Fibroblast of villous mesenchyme (primary cell): ENCODE data around the gene SFTPB. TPM values are rescaled to one million over a fixed set of nuclear protein-coding genes. Genes with fewer than 3 reads are reported as not detected.
A peak's percentile ranks its signal among the peaks of the same experiment; 100 is the strongest.
"Not testable (repeated sequence)": the region's sequence is repeated elsewhere in the genome, so short reads cannot be mapped to it uniquely, and the experiment has no call there.

ENCODE experiments used
- DNase-seq: peaks from one replicate; pipeline ENCODE4 v3.0.0-alpha.2; 2010; ENCODE audit warnings: low read depth
- H3K4me3 ChIP-seq: 2 replicates; pipeline ENCODE4 v1.5.1; 2011; ENCODE audit warnings: low read depth, mild to moderate bottlenecking, low read length
- total RNA-seq: library from RNA; depleted of rRNA; stranded (reverse); fragments of >200 nt; gene quantifications from 2 replicates; pipeline ENCODE4 v1.2.3, GENCODE V29; 2012
- TF ChIP-seq, protein P1 (sequence below): IDR thresholded peaks from 2 replicates; pipeline ENCODE4 v1.5.1; 2012; ENCODE audit warnings: low read depth, mild to moderate bottlenecking, low read length; ENCODE audit not compliant: insufficient read depth

The SFTPB gene
- total RNA-seq, 1 donor, result not detected

DNA sequence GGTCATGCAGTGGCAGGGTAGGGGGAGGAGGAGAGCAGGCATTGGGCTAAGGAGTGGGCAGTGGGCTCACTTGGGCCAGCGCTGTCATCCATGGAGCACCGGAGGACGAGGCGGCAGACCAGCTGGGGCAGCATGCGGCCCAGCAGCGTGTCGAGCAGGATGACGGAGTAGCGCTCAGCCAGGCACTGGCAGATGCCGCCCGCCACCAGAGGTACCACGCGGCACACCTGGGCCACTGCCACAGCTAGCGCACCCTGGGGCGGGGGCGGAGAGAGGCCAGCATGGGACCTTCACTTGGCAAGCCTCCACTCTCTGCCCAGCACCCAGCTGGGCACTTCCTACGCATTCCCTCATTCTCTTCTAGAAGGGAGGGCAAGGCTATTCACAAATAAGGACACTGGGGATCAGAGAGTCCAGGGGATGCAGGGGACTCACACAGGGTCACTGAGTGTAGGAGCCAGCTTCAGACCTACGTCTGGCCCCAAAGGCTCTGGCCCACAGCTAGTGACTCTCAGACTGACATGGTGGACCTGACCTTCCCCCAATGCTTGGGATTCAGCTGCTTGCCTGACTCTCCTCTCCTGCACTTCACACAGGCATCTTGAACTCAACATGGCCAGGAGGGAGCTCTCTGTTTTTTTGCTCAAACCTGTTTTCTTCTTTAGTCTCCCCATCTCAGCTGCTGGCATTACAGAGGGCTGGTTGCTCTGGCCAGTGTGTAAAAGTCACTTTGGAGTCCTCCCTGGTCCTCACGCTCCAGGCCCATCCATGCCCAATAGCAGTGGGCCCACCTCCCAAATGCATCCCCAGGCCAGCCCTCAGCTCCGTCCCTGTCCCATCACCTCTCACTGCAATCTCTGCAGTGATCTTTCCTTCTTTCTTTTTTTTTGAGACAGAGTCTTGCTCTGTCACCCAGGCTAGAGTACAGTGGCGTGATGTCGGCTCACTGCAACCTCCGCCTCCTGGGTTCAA is 4.1 kb downstream of the SFTPB start:
- no peak overlapping the region for H3K4me3 ChIP-seq
- no peak for DNase-seq
- TF ChIP-seq, protein P1, sequence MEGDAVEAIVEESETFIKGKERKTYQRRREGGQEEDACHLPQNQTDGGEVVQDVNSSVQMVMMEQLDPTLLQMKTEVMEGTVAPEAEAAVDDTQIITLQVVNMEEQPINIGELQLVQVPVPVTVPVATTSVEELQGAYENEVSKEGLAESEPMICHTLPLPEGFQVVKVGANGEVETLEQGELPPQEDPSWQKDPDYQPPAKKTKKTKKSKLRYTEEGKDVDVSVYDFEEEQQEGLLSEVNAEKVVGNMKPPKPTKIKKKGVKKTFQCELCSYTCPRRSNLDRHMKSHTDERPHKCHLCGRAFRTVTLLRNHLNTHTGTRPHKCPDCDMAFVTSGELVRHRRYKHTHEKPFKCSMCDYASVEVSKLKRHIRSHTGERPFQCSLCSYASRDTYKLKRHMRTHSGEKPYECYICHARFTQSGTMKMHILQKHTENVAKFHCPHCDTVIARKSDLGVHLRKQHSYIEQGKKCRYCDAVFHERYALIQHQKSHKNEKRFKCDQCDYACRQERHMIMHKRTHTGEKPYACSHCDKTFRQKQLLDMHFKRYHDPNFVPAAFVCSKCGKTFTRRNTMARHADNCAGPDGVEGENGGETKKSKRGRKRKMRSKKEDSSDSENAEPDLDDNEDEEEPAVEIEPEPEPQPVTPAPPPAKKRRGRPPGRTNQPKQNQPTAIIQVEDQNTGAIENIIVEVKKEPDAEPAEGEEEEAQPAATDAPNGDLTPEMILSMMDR, result no peak

DNA sequence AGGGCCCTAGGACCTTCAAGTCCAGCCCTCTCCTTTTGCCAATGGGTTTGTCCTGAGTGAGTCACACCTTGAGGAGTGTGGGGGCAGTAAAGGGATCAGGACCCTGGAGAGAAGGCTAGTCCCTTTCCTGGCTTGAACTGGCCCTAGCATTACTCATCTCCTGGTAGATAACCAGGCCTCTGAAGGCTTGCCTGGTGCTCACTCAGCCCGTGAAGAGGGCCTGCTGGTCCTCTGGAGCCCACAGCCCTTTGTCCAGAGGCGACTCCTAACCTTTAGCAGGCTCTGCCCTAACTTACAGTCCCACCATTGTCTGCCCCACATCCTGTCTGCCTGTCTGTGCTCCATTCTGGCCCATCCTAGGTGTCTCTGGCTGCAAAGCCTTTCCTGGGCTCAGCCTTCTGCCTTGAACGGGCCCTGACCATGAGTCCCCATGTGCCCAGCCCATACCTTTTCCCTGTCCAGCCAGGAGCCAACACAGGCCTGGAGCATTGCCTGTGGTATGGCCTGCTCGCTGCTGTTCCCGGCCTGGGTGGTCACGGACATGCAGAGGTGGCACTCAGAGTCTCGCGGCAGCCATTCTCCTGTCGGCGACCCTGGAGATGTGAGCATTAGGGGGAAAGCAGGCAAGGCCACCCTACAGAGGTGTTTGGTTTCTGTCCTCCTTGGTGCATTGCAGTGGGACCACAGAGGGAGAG is 5.0 kb downstream of the SFTPB start:
- TF ChIP-seq, protein P1, result no peak
- H3K4me3 ChIP-seq, result no peak overlapping the region
- DNase-seq, result peak; percentile 77

DNA sequence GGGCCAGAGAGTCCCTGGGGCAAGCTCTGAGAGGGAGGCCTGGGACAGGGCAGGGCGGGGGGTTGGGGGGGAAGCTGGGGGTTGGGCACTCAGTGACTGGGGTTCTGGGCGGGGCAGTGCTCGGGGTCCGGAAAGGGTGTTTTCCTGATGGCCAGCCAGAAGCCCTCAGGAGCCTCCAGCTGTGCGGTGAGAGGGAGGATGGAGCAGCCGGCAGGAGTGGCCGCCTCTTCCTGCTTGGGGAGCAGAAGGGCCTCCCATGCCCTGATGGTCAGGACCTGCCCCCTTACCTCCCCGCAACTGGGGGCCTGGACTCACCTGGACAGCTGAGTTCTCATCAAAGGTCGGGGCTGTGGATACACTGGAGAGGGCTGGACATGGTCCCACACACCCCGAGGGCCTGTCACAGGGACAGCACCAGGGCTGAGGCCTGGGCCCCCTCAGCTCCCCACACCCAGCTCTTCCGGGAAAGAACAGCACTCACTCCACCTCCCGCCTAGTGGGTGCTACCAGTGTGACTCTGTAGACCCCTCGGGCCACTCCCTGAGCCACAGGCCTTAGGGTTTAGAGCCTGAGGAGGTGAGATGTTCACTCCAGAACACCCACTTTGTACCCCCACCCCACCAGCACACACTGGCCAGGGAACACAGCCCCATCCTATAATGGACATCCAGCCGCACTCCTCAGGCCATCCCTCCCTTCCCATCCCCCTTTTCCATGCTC is 6.7 kb downstream of the SFTPB start:
- TF ChIP-seq, protein P1, result no peak
- no peak for DNase-seq
- H3K4me3 ChIP-seq, result no peak overlapping the region

DNA sequence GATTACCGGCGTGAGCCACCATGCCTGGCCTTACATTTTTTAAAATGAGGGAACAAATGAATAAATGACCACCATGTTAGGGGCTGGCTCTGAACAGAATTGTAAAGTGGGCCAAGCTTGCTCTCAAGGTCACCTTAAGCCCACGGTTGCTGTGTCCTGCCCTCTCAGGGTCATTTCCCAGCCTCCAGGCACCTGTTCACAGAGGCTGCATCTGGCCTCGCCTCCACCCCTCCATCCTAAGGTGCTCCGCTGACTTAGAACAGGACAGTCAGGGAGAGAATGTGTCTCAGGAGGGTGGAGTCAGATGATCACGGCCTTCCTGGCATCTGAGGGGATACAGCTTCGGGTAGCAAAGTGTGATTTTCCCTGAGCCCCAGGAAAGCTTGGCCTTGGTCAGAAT is 7.3 kb downstream of the SFTPB start:
- H3K4me3 ChIP-seq, result no peak overlapping the region
- DNase-seq, result no peak
- TF ChIP-seq, protein P1, result no peak

DNA sequence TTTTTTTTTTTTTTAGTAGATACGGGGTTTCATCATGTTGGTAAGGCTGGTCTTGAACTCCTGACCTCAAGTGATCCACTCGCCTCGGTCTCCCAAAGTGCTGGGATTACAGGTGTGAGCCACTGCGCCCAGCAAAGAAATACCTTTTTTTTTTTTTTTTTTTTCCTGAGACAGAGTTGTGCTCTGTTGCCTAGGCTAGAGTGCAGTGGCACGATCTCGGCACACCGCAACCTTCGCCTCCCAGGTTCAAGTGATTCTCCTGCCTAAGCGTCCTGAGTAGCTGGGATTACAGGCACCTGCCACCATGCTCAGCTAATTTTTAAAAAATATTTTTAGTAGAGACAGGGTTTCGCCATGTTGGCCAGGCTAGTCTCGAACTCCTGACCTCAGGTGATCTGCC is 7.7 kb downstream of the SFTPB start:
- not testable (repeated sequence) for H3K4me3 ChIP-seq, DNase-seq

DNA sequence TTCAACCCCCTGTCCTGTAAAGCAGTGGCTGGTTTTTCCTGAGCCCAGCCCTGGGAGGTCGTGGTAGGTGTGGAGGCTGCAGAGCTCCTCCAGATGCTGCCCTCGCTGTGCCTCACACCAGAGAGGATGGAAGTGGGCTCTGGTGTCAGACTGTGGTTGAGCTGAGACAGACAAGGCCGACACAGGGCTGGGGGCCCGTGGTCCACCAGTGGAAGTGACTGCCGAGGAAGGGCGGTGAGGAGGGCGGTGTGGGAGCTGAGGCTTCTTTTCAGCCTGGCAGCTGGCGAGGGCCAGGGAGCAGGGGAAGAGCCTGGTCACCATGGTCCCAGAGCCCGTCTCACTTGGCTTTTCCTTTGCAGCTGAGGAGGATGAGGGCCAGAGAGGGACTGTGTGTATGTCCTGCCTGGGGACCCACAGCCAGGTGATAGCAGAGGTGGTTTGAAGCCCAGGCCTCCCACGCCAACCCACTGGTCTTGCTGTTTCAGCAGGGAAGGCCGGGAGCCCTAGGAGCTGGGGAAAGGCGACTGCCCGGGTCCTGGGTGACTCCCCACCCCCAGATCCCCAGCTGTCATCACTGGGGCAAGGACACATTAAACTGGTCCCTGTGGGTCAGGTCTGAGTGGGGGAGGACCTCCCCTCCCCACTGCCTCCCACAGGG is 8.5 kb downstream of the SFTPB start:
- TF ChIP-seq, protein P1, result no peak
- no peak for DNase-seq
- no peak overlapping the region for H3K4me3 ChIP-seq

DNA sequence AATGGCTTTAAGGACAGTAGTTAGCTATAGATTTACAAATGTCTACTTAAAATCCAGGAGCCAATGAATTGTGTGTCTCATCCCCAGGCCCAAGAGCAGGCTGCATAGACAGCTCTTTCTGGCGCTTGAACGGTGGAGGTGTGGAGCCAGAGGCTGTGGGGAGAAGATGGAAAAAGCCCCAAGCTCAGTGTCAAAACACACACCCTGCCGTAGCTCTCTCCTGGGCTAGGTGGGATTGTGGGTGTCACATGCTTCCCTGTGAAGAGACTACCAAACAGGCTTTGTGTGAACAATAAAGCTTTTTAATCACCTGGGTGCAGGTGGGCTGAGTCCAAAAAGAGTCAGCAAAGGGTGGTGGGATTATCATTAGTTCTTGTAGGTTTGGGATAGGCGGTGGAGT is 10.6 kb downstream of the SFTPB start:
- not testable (repeated sequence) for H3K4me3 ChIP-seq, DNase-seq
